IMR-90 (cell line): ENCODE results near the gene SLC16A7.

Experiments
- CTCF ChIP-seq: conservative IDR thresholded peaks from 2 replicates; pipeline ENCODE4 v1.5.1; 2012; ENCODE audit warnings: mild to moderate bottlenecking, low read depth, low read length, improper control_type of control experiment
- SMC3 ChIP-seq: fragments of 150-350 bp; IDR thresholded peaks from 2 replicates; pipeline ENCODE4 v1.6.1; 2016; ENCODE audit warnings: low read depth, mild to moderate bottlenecking, antibody characterized with exemption, low read length, moderate library complexity

DNA sequence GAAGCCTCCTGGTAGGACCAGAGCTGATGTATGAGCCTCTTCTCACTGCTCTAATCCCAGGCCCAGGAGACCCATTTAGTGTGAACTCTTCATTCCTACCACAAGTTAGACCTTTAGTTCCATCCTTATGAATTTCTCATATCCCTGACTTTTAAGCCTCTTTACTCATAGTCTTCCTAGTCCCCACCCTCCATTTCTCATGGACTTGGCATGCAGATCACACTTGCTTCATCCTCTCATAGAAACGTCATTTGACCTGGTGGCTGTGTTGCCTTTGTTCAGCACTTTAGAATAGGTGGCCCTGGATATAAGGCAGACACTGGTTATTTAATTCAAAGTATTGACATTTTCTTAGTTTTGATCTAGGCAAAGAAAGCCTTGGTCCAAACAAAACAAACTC, 99.5 kb downstream of the SLC16A7 start:
- TF ChIP-seq CTCF (no peak), SMC3 (no peak)
